Right lobe of liver (tissue), 4 donors: ENCODE results near the gene KRT16.
"Not testable (repeated sequence)": the region's sequence is repeated elsewhere in the genome, so short reads cannot be mapped to it uniquely, and the experiment has no call there.

Experiments
- CTCF ChIP-seq, 4 donors: fragments of 200-600 bp in 3 of 4; fragments of 450-650 bp in 1 of 4; IDR thresholded peaks; one replicate each; pipeline versions ENCODE4 v1.5.1 to v1.8.0; 2016 to 2022; ENCODE audit warnings: antibody characterized with exemption in 4 of 4, mild to moderate bottlenecking in 2 of 4
- POLR2A ChIP-seq: fragments of 450-650 bp; IDR thresholded peaks from one replicate; pipeline ENCODE4 v1.6.1; 2017; ENCODE audit warnings: antibody characterized with exemption, mild to moderate bottlenecking
- donor health status: DM: no; HTN: no; CAD: no.
- donor health status: DM: no; HTN: no; CAD: no.
- donor health status: DM: no; HTN: yes; CAD: no.

GRCh38 chr17:41621435-41621817, 8.9 kb upstream of the KRT16 start:
- TF ChIP-seq CTCF (IDR thresholded peaks at IDR 0.05); POLR2A: not testable (repeated sequence)
